GM12878 (cell line): Measurements from ENCODE around the gene BBX. TPM values are rescaled to one million over a fixed set of nuclear protein-coding genes. Genes with fewer than 3 reads are reported as not detected.

Experiments
- ATAC-seq: fragments of 200-7000 bp; cut with Tn5 transposase; 3 replicates; pipeline ENCODE4 v1.9.1; 2020; ENCODE audit warnings: mild to moderate bottlenecking, moderate library complexity
- BruUV-seq: library from RNA; stranded (reverse); fragments of 400-500 nt; replicated peaks from 2 replicates; lab custom pipeline; 2021; lab: Mats Ljungman, UMichigan
- CTCF ChIA-PET: fragments of 300-600 bp; sonication (Branson Sonifier 250); formaldehyde crosslinking; extraction: SDS; loops from one replicate; lab custom pipeline; 2021; ENCODE audit warnings: inconsistent platforms; lab: Yijun Ruan, JAX
- POLR2A ChIA-PET: fragments of 350-600 bp; formaldehyde crosslinking; extraction: SDS; loops from one replicate; lab custom pipeline; 2021; ENCODE audit warnings: inconsistent platforms; lab: Charles Lee
- RAD21 ChIA-PET: fragments of 300-600 bp; sonication (Branson Sonifier 250); formaldehyde crosslinking; loops from one replicate; lab custom pipeline; 2023; ENCODE audit warnings: antibody characterized with exemption; ENCODE audit not compliant: unreplicated experiment; lab: Charles Lee
- SMC1A ChIA-PET: fragments of 300-600 bp; sonication (Branson Sonifier 250); formaldehyde crosslinking; loops from one replicate; lab custom pipeline; 2023; ENCODE audit not compliant: unreplicated experiment, uncharacterized antibody; lab: Charles Lee
- DNase-seq: peaks from one replicate; pipeline ENCODE4 v3.0.0-alpha.2; 2011; ENCODE audit warnings: low read depth, low spot score
- FAIRE-seq: peaks from 3 replicates; lab custom pipeline; 2011; peaks lifted over from hg19 to GRCh38; lab: Jason Lieb, UNC
- H2AFZ ChIP-seq: 2 replicates; pipeline ENCODE4 v1.6.0; 2011; ENCODE audit warnings: low read depth, low read length, control low read depth; ENCODE audit not compliant: control insufficient read depth
- H3K27ac ChIP-seq: 2 replicates; pipeline ENCODE4 v1.5.1; 2011; ENCODE audit warnings: control low read depth; ENCODE audit not compliant: control insufficient read depth, insufficient read depth
- H3K27me3 ChIP-seq, 2 experiments: replicated peaks in 1 of 2; 2 replicates each; pipeline versions ENCODE4 v1.6.0 to v1.6.1; 2011; ENCODE audit warnings: low read length in 1 of 2; ENCODE audit not compliant: control insufficient read depth in 2 of 2, insufficient read depth in 2 of 2
- H3K36me3 ChIP-seq, 2 experiments: 2 replicates each; pipeline ENCODE4 v1.5.1; 2011; ENCODE audit warnings: low read length in 1 of 2; ENCODE audit not compliant: control insufficient read depth in 2 of 2, insufficient read depth in 2 of 2
- H3K4me1 ChIP-seq: 2 replicates; pipeline ENCODE4 v1.6.1; 2011; ENCODE audit warnings: mild to moderate bottlenecking, low read length, moderate library complexity, mixed read lengths; ENCODE audit not compliant: control insufficient read depth, insufficient read depth
- H3K4me2 ChIP-seq: 2 replicates; pipeline ENCODE4 v1.6.0; 2011; ENCODE audit warnings: control low read depth; ENCODE audit not compliant: control insufficient read depth, insufficient read depth
- H3K4me3 ChIP-seq: fragments of 200-600 bp; sonication (generic); 2 replicates; pipeline ENCODE4 v1.5.1; 2016
- H3K79me2 ChIP-seq: 2 replicates; pipeline ENCODE4 v1.6.0; 2011; ENCODE audit warnings: low read length; ENCODE audit not compliant: control insufficient read depth, insufficient read depth
- H3K9ac ChIP-seq: 2 replicates; pipeline ENCODE4 v1.8.0; 2011; ENCODE audit warnings: low read length, control low read depth, mixed read lengths; ENCODE audit not compliant: control insufficient read depth, insufficient read depth
- H3K9me3 ChIP-seq: replicated peaks from 3 replicates; pipeline ENCODE4 v1.5.1; 2011; ENCODE audit warnings: mild to moderate bottlenecking, low read length; ENCODE audit not compliant: control insufficient read depth, insufficient read depth
- H4K20me1 ChIP-seq: 2 replicates; pipeline ENCODE4 v1.6.0; 2011; ENCODE audit not compliant: control insufficient read depth, insufficient read depth
- FOS ChIP-seq: IDR thresholded peaks from 3 replicates; pipeline ENCODE4 v1.6.1; 2011; ENCODE audit warnings: borderline replicate concordance; ENCODE audit not compliant: insufficient read length; ENCODE audit errors: extremely low read depth
- HDAC2 ChIP-seq: fragments of 200-600 bp; sonication (generic); IDR thresholded peaks from 2 replicates; pipeline ENCODE4 v1.6.1; 2017
- LARP7 ChIP-seq: fragments of 450-650 bp; IDR thresholded peaks from 2 replicates; pipeline ENCODE4 v1.6.1; 2017; ENCODE audit warnings: mild to moderate bottlenecking
- NBN ChIP-seq: fragments of 450-650 bp; IDR thresholded peaks from 2 replicates; pipeline ENCODE4 v1.6.1; 2016
- NFXL1 ChIP-seq: fragments of 450-650 bp; IDR thresholded peaks from 2 replicates; pipeline ENCODE4 v1.6.1; 2017; ENCODE audit warnings: antibody characterized with exemption, mild to moderate bottlenecking, borderline replicate concordance
- PAX8 ChIP-seq: fragments of 450-650 bp; IDR thresholded peaks from 2 replicates; pipeline ENCODE4 v1.6.1; 2017; ENCODE audit warnings: mild to moderate bottlenecking, moderate library complexity
- PML ChIP-seq: IDR thresholded peaks from 2 replicates; pipeline ENCODE4 v1.6.1; 2012; ENCODE audit warnings: low read length, inconsistent platforms
- RAD21 ChIP-seq: IDR thresholded peaks from 2 replicates; pipeline ENCODE4 v1.6.1; 2011; ENCODE audit warnings: mild to moderate bottlenecking, low read depth, low read length, moderate library complexity; ENCODE audit not compliant: insufficient read depth
- ZNF274 ChIP-seq: IDR thresholded peaks from one replicate; pipeline ENCODE4 v1.8.0; 2011; ENCODE audit not compliant: insufficient read length, insufficient read depth
- WGBS: methylation state at CpG from one replicate; pipeline ENCODE4 v1.1.6; 2016; ENCODE audit warnings: low lambda C conversion rate; ENCODE audit not compliant: insufficient replicate concordance, insufficient coverage; ENCODE audit errors: missing lambda C conversion rate; 5-methylcytosine and 5-hydroxymethylcytosine counted together
- in situ Hi-C: fragments of 300-500 bp; cut with MboI; formaldehyde crosslinking; loops from 9 replicates; pipeline ENCODE4 v1.14.3; 2018; ENCODE audit warnings: mixed read lengths
- intact Hi-C: fragments of 100-400 bp; cut with micrococcal nuclease; formaldehyde crosslinking; loops from one replicate; pipeline ENCODE4 v1.14.2; 2022; ENCODE audit not compliant: unreplicated experiment
- polyA plus RNA-seq, 11 experiments: library from polyadenylated mRNA; depleted of rRNA in 4 of 11; unstranded in 6 of 11; stranded (reverse) in 5 of 11; fragments of >200 nt; fragmentation: Nextera tagmentation in 4 of 11; fragmentation: Illumina TruSeq in 1 of 11; extraction: Ambion mirVana in 4 of 11; extraction: Trizol in 1 of 11; gene quantifications; 1 replicate in 1 of 11; 2 replicates in 10 of 11; pipeline versions ENCODE4 v1.2.1 to v1.2.3, GENCODE V29; 2011 to 2016; ENCODE audit warnings: inconsistent platforms in 2 of 11, missing spikeins in 2 of 11, low read depth in 1 of 11
- total RNA-seq, 4 experiments: library from RNA; depleted of rRNA in 3 of 4; stranded (reverse); fragments of >200 nt in 3 of 4; fragmentation: Illumina TruSeq in 1 of 4; extraction: Trizol in 1 of 4; gene quantifications; 2 replicates each; pipeline versions ENCODE4 v1.2.1 to v1.2.3, GENCODE V29; 2013 to 2021
- TF ChIP-seq, protein P1 (sequence below), 3 experiments: IDR thresholded peaks in 2 of 3; conservative IDR thresholded peaks in 1 of 3; 2 replicates each; pipeline ENCODE4 v1.5.1; 2011; ENCODE audit warnings: low read depth in 3 of 3, low read length in 3 of 3, mild to moderate bottlenecking in 3 of 3, control low read depth in 2 of 3, moderate library complexity in 2 of 3, inconsistent platforms in 1 of 3, mixed read lengths in 1 of 3; ENCODE audit not compliant: control insufficient read depth in 2 of 3, insufficient read depth in 1 of 3; ENCODE audit errors: extremely low read depth in 1 of 3
- TF ChIP-seq, protein P2 (sequence below): fragments of 450-650 bp; IDR thresholded peaks from 2 replicates; pipeline ENCODE4 v1.6.1; 2016; ENCODE audit warnings: mild to moderate bottlenecking
- TF ChIP-seq, protein P3 (sequence below): fragments of 450-650 bp; IDR thresholded peaks from 2 replicates; pipeline ENCODE4 v1.6.1; 2018; ENCODE audit warnings: borderline replicate concordance, mild to moderate bottlenecking; ENCODE audit not compliant: partially characterized antibody

BBX gene
- total and polyA plus RNA-seq, 10 of the 15 experiments (the other 5 are each of a cell fraction or from before 2014, with no cell fraction given): 13.3 to 38.5 (median 32.0) TPM

DNA sequence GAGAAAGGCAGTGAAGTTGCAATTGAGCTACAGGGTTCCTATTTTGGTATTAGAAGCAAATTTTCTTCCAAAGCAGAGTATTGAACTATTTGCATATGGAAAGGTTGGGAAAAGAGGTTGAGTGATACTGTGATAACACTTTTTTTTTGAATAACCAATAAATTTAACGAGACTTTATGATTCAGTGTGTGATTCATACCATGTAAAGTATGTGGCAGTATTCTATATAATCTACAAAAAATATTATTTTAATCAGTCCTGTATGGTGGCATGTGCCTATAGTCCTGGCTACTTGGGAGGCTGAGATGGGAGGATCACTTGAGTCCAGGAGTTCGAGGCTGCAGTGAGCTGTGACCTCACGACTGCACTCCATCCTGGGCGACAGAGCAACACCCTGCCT is 206.9 kb downstream of the BBX start (continued):
- TF ChIP-seq, protein P1, sequence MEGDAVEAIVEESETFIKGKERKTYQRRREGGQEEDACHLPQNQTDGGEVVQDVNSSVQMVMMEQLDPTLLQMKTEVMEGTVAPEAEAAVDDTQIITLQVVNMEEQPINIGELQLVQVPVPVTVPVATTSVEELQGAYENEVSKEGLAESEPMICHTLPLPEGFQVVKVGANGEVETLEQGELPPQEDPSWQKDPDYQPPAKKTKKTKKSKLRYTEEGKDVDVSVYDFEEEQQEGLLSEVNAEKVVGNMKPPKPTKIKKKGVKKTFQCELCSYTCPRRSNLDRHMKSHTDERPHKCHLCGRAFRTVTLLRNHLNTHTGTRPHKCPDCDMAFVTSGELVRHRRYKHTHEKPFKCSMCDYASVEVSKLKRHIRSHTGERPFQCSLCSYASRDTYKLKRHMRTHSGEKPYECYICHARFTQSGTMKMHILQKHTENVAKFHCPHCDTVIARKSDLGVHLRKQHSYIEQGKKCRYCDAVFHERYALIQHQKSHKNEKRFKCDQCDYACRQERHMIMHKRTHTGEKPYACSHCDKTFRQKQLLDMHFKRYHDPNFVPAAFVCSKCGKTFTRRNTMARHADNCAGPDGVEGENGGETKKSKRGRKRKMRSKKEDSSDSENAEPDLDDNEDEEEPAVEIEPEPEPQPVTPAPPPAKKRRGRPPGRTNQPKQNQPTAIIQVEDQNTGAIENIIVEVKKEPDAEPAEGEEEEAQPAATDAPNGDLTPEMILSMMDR (IDR thresholded peaks at IDR 0.05 in 2 of 3, conservative IDR thresholded peaks at IDR 0.05 in 1 of 3; ENCODE audit: control insufficient read depth in 2 of 3, extremely low read depth in 1 of 3, insufficient read depth in 1 of 3, low read depth in 3 of 3, low read length in 3 of 3): no peak
- TF ChIP-seq RAD21: no peak
- TF ChIP-seq, protein P2, sequence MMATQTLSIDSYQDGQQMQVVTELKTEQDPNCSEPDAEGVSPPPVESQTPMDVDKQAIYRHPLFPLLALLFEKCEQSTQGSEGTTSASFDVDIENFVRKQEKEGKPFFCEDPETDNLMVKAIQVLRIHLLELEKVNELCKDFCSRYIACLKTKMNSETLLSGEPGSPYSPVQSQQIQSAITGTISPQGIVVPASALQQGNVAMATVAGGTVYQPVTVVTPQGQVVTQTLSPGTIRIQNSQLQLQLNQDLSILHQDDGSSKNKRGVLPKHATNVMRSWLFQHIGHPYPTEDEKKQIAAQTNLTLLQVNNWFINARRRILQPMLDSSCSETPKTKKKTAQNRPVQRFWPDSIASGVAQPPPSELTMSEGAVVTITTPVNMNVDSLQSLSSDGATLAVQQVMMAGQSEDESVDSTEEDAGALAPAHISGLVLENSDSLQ: no peak
- no peak for TF ChIP-seq LARP7
- TF ChIP-seq, all 136 proteins: peak for 0

DNA sequence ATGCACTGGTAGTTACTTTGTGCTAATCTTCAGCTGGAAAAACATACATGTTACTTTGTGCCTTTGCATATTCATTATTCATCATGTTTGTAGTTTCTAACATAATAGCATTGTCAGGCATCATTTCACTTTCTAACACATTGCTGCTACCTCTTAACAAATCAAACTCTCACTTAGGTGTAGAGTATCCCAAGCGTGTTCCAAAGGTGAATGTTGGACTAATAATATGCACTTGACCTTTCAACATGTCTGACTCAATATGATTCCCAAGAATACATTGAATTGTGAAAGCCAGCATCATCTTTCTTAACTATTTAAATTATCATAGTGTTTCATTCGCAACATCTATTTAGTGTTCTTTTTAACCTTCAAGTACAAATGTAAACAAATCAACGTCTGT is 211.6 kb downstream of the BBX start:
- TF ChIP-seq, protein P3, sequence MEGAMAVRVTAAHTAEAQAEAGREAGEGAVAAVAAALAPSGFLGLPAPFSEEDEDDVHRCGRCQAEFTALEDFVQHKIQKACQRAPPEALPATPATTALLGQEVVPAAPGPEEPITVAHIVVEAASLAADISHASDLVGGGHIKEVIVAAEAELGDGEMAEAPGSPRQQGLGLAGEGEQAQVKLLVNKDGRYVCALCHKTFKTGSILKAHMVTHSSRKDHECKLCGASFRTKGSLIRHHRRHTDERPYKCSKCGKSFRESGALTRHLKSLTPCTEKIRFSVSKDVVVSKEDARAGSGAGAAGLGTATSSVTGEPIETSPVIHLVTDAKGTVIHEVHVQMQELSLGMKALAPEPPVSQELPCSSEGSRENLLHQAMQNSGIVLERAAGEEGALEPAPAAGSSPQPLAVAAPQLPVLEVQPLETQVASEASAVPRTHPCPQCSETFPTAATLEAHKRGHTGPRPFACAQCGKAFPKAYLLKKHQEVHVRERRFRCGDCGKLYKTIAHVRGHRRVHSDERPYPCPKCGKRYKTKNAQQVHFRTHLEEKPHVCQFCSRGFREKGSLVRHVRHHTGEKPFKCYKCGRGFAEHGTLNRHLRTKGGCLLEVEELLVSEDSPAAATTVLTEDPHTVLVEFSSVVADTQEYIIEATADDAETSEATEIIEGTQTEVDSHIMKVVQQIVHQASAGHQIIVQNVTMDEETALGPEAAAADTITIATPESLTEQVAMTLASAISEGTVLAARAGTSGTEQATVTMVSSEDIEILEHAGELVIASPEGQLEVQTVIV: no peak
- no peak for TF ChIP-seq PML
- no peak for TF ChIP-seq ZNF274
- TF ChIP-seq HDAC2: no peak
- TF ChIP-seq NFXL1: no peak
- no peak for TF ChIP-seq PAX8
- TF ChIP-seq NBN: no peak
- no peak for TF ChIP-seq FOS
- H4K20me1 ChIP-seq: no peaks in the 10 kb centered on the region
- no peaks in the 10 kb centered on the region for H3K79me2 ChIP-seq
- H3K27ac ChIP-seq: no peak overlapping the region
- intact Hi-C loops (no loop called here), in situ Hi-C loops (loop anchor here (10.0 kb wide), 1 partner anchor 160 kb away; no protein-coding TSS in a partner anchor)
- FAIRE-seq (peak; percentile 38), ATAC-seq (no peak), DNase-seq (no peak)
- 78% methylated on average over 3 of the region's 3 CpGs for WGBS
- POLR2A ChIA-PET: no interaction called here
- RAD21 ChIA-PET: no interaction called here
- no peak overlapping the region for H3K9ac ChIP-seq
- CTCF ChIA-PET: interaction anchor here (1.0 to 1.3 kb wide), 2 partner anchors 18 to 58 kb away, joined by 3 read pairs; no protein-coding TSS in a partner anchor
- no peaks in the 10 kb centered on the region for H3K4me1 ChIP-seq
- H3K9me3 ChIP-seq: no peaks in the 10 kb centered on the region
- no peak overlapping the region for H2AFZ ChIP-seq
- SMC1A ChIA-PET: no interaction called here
- peaks cover 1 to 3% of the 10 kb centered on the region in 2 experiments; a peak in 1 of 4 replicates for H3K36me3 ChIP-seq
- BruUV-seq: no TSS peak
- no peak overlapping the region for H3K4me2 ChIP-seq
- H3K27me3 ChIP-seq: no peaks in the 10 kb centered on the region
- no peak overlapping the region for H3K4me3 ChIP-seq
